HepG2 (cell line): Measurements from ENCODE around the gene CDT1. TPM values are rescaled to one million over a fixed set of nuclear protein-coding genes. Genes with fewer than 3 reads are reported as not detected.

Source experiments
- ASH2L ChIP-seq: fragments of 300-600, 200-600 bp; sonication (generic); IDR thresholded peaks from 2 replicates; pipeline ENCODE4 v1.7.0; 2017; ENCODE audit warnings: low read depth, mild to moderate bottlenecking, moderate library complexity, mixed read lengths, low read length; ENCODE audit not compliant: insufficient read length
- CHD4 ChIP-seq: fragments of 200-600 bp; sonication (generic); IDR thresholded peaks from 2 replicates; pipeline ENCODE4 v1.7.0; 2017; ENCODE audit warnings: mild to moderate bottlenecking, low read length, borderline replicate concordance
- ELK4 ChIP-seq: sonication (generic); formaldehyde crosslinking; IDR thresholded peaks from 2 replicates; pipeline ENCODE4 v1.9.0; 2021; ENCODE audit warnings: missing genetic modification reagents, borderline replicate concordance
- FOXJ3 ChIP-seq: sonication (generic); formaldehyde crosslinking; IDR thresholded peaks from 2 replicates; pipeline ENCODE4 v1.4.0; 2020; ENCODE audit warnings: missing genetic modification reagents, mild to moderate bottlenecking, borderline replicate concordance
- KLF9 ChIP-seq: IDR thresholded peaks from 2 replicates; pipeline ENCODE4 v1.6.1; 2016; ENCODE audit warnings: low read depth
- NKX3-1 ChIP-seq: sonication (generic); formaldehyde crosslinking; IDR thresholded peaks from 2 replicates; pipeline ENCODE4 v1.5.0; 2020; ENCODE audit warnings: missing genetic modification reagents
- NONO ChIP-seq, 2 experiments: fragments of 450-650 bp in 1 of 2; sonication (generic) in 1 of 2; formaldehyde crosslinking in 1 of 2; IDR thresholded peaks in 1 of 2; conservative IDR thresholded peaks in 1 of 2; 2 replicates each; pipeline versions ENCODE4 v1.6.1 to v1.8.0; 2017 to 2022; ENCODE audit warnings: mild to moderate bottlenecking in 1 of 2, missing genetic modification reagents in 1 of 2, moderate library complexity in 1 of 2
- SMAD1 ChIP-seq: sonication (generic); formaldehyde crosslinking; IDR thresholded peaks from 2 replicates; pipeline ENCODE4 v1.4.0; 2020; ENCODE audit warnings: missing genetic modification reagents, low read depth, mild to moderate bottlenecking, borderline replicate concordance
- SNAPC5 ChIP-seq: sonication (generic); formaldehyde crosslinking; IDR thresholded peaks from 2 replicates; pipeline ENCODE4 v1.8.1; 2023; ENCODE audit warnings: mild to moderate bottlenecking, missing genetic modification reagents, borderline replicate concordance
- SNRNP70 ChIP-seq: fragments of 200-400 bp; formaldehyde crosslinking; IDR thresholded peaks from 2 replicates; pipeline ENCODE4 v1.6.1; 2017; ENCODE audit warnings: mild to moderate bottlenecking, low read depth, low read length, moderate library complexity
- THYN1 ChIP-seq: sonication (generic); formaldehyde crosslinking; IDR thresholded peaks from 2 replicates; pipeline ENCODE4 v1.8.1; 2023; ENCODE audit warnings: low read depth, mild to moderate bottlenecking, moderate library complexity, missing genetic modification reagents, borderline replicate concordance
- ZNF10 ChIP-seq: sonication (generic); formaldehyde crosslinking; IDR thresholded peaks from 2 replicates; pipeline ENCODE4 v1.4.0; 2020; ENCODE audit warnings: mild to moderate bottlenecking, low read depth, missing genetic modification reagents, borderline replicate concordance
- ZNF124 ChIP-seq: sonication (generic); formaldehyde crosslinking; IDR thresholded peaks from 2 replicates; pipeline ENCODE4 v1.4.0; 2020; ENCODE audit warnings: missing genetic modification reagents
- ZNF232 ChIP-seq: sonication (generic); formaldehyde crosslinking; IDR thresholded peaks from 2 replicates; pipeline ENCODE4 v1.4.0; 2020; ENCODE audit warnings: missing genetic modification reagents, borderline replicate concordance
- ZNF333 ChIP-seq: sonication (generic); formaldehyde crosslinking; IDR thresholded peaks from 2 replicates; pipeline ENCODE4 v1.4.0; 2020; ENCODE audit warnings: mild to moderate bottlenecking, missing genetic modification reagents, borderline replicate concordance
- ZNF576 ChIP-seq: sonication (generic); formaldehyde crosslinking; IDR thresholded peaks from 2 replicates; pipeline ENCODE4 v1.4.0; 2020; ENCODE audit warnings: mild to moderate bottlenecking, missing genetic modification reagents
- polyA plus RNA-seq, 8 experiments: library from polyadenylated mRNA; depleted of rRNA in 3 of 8; stranded (reverse) in 7 of 8; unstranded in 1 of 8; fragments of >200 nt; fragmentation: Illumina TruSeq in 4 of 8; extraction: Trizol in 4 of 8; gene quantifications; 2 replicates each; pipeline versions ENCODE4 v1.2.1 to v1.2.3, GENCODE V29; 2011 to 2016; ENCODE audit warnings: low read depth in 4 of 8, missing spikeins in 1 of 8, mixed read lengths in 1 of 8; ENCODE audit not compliant: insufficient read depth in 1 of 8
- total RNA-seq, 5 experiments: library from RNA; depleted of rRNA; stranded (reverse); fragments of >200 nt; fragmentation: Illumina TruSeq; extraction: Trizol; gene quantifications; 2 replicates each; pipeline ENCODE4 v1.2.3, GENCODE V29; 2016; ENCODE audit warnings: low read depth in 1 of 5
- TF ChIP-seq, protein P1 (sequence below): IDR thresholded peaks from 2 replicates; pipeline ENCODE4 v1.6.1; 2012; ENCODE audit warnings: low read length, improper control_type of control experiment
- TF ChIP-seq, protein P2 (sequence below), 2 experiments: sonication (generic) in 1 of 2; formaldehyde crosslinking in 1 of 2; IDR thresholded peaks; 2 replicates each; pipeline versions ENCODE4 v1.4.0 to v1.6.1; 2018 to 2020; ENCODE audit warnings: missing genetic modification reagents in 2 of 2, borderline replicate concordance in 1 of 2, low read depth in 1 of 2, mild to moderate bottlenecking in 1 of 2, missing biosample characterization in 1 of 2
- TF ChIP-seq, protein P3 (sequence below): sonication (generic); formaldehyde crosslinking; IDR thresholded peaks from 2 replicates; pipeline ENCODE4 v1.5.0; 2020; ENCODE audit warnings: mild to moderate bottlenecking, missing genetic modification reagents, moderate library complexity

The CDT1 gene
- total and polyA plus RNA-seq, 2 of the 13 experiments (the other 11 are each of a cell fraction or from before 2014, with no cell fraction given), result 23.1 to 23.8 TPM

- TF ChIP-seq, protein P1, sequence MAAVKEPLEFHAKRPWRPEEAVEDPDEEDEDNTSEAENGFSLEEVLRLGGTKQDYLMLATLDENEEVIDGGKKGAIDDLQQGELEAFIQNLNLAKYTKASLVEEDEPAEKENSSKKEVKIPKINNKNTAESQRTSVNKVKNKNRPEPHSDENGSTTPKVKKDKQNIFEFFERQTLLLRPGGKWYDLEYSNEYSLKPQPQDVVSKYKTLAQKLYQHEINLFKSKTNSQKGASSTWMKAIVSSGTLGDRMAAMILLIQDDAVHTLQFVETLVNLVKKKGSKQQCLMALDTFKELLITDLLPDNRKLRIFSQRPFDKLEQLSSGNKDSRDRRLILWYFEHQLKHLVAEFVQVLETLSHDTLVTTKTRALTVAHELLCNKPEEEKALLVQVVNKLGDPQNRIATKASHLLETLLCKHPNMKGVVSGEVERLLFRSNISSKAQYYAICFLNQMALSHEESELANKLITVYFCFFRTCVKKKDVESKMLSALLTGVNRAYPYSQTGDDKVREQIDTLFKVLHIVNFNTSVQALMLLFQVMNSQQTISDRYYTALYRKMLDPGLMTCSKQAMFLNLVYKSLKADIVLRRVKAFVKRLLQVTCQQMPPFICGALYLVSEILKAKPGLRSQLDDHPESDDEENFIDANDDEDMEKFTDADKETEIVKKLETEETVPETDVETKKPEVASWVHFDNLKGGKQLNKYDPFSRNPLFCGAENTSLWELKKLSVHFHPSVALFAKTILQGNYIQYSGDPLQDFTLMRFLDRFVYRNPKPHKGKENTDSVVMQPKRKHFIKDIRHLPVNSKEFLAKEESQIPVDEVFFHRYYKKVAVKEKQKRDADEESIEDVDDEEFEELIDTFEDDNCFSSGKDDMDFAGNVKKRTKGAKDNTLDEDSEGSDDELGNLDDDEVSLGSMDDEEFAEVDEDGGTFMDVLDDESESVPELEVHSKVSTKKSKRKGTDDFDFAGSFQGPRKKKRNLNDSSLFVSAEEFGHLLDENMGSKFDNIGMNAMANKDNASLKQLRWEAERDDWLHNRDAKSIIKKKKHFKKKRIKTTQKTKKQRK, result no peak
- TF ChIP-seq ASH2L (no peak), CHD4 (no peak), THYN1 (CRISPR knock-in tag) (no peak), ZNF124 (CRISPR knock-in tag) (no peak), ELK4 (no peak), ZNF10 (CRISPR knock-in tag) (no peak), SMAD1 (CRISPR knock-in tag) (no peak), KLF9 (CRISPR knock-in tag) (no peak), SNAPC5 (no peak), NKX3-1 (no peak), ZNF576 (CRISPR knock-in tag) (no peak; the same call in 1 of the 2 replicates), ZNF232 (CRISPR knock-in tag) (no peak), ZNF333 (CRISPR knock-in tag) (no peak), SNRNP70 (no peak), FOXJ3 (CRISPR knock-in tag) (no peak), NONO (IDR thresholded peaks at IDR 0.05) (no peak), NONO (CRISPR knock-in tag; conservative IDR thresholded peaks at IDR 0.05) (peak; percentile 55; the same call in 1 of the 2 replicates)
- TF ChIP-seq, protein P2, sequence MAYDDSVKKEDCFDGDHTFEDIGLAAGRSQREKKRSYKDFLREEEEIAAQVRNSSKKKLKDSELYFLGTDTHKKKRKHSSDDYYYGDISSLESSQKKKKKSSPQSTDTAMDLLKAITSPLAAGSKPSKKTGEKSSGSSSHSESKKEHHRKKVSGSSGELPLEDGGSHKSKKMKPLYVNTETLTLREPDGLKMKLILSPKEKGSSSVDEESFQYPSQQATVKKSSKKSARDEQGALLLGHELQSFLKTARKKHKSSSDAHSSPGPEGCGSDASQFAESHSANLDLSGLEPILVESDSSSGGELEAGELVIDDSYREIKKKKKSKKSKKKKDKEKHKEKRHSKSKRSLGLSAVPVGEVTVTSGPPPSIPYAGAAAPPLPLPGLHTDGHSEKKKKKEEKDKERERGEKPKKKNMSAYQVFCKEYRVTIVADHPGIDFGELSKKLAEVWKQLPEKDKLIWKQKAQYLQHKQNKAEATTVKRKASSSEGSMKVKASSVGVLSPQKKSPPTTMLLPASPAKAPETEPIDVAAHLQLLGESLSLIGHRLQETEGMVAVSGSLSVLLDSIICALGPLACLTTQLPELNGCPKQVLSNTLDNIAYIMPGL (CRISPR knock-in tag; IDR thresholded peaks at IDR 0.05; ENCODE audit: borderline replicate concordance in 1 of 2, low read depth in 1 of 2), result no peak
- TF ChIP-seq, protein P3, sequence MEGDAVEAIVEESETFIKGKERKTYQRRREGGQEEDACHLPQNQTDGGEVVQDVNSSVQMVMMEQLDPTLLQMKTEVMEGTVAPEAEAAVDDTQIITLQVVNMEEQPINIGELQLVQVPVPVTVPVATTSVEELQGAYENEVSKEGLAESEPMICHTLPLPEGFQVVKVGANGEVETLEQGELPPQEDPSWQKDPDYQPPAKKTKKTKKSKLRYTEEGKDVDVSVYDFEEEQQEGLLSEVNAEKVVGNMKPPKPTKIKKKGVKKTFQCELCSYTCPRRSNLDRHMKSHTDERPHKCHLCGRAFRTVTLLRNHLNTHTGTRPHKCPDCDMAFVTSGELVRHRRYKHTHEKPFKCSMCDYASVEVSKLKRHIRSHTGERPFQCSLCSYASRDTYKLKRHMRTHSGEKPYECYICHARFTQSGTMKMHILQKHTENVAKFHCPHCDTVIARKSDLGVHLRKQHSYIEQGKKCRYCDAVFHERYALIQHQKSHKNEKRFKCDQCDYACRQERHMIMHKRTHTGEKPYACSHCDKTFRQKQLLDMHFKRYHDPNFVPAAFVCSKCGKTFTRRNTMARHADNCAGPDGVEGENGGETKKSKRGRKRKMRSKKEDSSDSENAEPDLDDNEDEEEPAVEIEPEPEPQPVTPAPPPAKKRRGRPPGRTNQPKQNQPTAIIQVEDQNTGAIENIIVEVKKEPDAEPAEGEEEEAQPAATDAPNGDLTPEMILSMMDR (CRISPR knock-in tag), result peak; percentile 99
Measured at GRCh38 chr16:88815901-88816589, 12.5 kb downstream of the CDT1 start (continued).
